HG03135 (cell line): ENCODE data around the gene PODXL2.

Experiments
- ATAC-seq: cut with Tn5 transposase; IDR thresholded peaks from one replicate; pipeline ENCODE4 v1.9.1; 2021; ENCODE audit warnings: mild to moderate bottlenecking, moderate library complexity; ENCODE audit not compliant: unreplicated experiment

Gene PODXL2

GRCh38 chr3:127706785-127707351, 77.9 kb downstream of the PODXL2 start:
- ATAC-seq = no peak

DNA sequence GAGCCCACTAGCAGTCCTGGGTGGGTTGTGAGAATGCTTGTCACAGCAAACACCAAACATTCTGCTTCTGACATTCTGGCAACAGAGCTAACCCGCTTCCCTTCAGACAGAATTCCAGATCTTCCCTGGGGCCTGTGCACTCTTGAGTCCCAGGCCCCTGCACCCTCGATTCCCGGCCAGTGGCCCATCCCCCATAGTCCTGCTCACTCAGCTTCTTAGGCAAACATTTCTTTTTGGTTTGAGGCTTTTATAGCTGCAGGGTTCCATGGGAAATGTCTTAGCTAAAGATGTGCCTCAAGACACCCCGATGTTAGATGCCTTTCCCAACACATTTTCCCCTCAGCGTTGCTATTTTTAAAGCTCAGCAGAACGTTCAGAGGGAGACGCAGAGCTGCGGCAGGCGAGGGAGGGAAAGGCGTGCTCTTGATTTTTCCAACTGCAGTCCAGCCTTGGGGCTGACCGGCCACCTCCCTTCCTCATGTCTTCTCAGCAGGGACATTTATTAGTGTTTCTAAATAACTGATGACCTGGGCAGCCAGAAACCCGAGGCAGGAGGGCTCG, 78.9 kb downstream of the PODXL2 start:
- no peak for ATAC-seq

- ATAC-seq = no peak
Measured at GRCh38 chr3:127708837-127709236, 79.9 kb downstream of the PODXL2 start.

DNA sequence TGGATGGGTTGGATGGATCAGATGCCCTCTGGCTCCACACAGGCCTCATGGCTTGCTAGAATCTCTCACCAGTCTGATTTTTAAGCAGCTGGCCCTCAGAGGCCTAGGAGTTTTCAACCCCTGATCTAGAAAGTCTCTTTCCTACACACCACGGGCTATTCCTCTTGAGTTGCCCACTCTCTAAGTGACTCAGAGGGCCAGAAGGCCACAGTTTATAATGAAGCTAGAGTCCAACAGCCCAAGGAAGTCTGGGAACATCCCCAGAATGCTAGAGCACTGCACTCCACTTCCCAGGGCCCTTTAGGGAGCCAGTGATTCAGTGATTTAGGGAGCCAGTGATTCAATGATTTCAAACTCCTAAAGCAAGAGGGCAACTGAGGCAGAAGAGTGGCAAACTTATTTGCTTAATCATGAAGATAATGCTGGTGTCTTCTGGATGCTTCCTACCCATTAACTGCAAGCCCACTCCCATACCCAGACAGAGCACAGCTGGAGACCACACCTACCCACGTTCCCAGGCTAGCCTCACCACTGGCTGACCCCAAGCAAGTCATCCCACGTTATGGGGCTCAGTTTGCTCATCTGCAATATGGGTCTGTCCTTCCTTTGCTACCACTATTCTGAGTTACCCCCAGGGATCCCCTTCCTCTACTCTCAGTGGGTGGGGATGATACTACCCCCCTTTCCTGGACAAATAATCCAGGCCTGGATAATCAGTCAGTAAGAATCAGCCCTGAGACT, 80.5 kb downstream of the PODXL2 start:
- ATAC-seq = no peak

- no peak for ATAC-seq
Measured at GRCh38 chr3:127710155-127710941, 81.4 kb downstream of the PODXL2 start.

DNA sequence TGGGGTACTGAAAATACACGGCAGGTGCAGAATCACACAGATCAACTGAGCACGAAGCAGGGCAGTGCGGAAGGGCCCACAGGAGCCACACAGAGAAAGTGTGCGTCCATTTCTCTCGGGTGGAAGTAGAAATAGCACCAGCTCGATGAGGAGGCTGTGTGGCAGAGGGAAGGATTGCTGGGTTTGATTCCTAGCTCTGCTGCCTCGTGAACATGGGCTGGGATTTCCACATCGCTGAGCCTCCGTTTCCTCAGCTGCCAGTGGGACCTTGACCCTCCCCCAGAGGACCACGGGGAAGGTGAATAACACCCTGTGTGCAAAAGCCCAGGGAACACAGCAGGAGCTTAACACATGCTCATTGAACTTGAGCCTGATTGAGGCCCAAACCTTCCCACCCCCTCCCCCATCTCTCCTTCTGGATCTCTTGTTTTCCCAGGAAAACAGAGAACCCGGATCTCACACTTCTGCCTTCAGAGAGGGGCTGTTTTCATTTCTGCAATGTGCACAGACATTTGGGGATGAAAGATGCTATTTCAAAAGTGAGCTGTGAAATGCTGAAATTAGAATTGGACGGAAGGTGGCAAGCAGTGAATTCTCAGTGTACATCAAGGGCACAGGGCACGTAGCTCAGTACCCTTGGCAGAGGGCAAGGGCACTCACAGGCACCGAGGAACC, 82.2 kb downstream of the PODXL2 start:
- ATAC-seq = no peak

DNA sequence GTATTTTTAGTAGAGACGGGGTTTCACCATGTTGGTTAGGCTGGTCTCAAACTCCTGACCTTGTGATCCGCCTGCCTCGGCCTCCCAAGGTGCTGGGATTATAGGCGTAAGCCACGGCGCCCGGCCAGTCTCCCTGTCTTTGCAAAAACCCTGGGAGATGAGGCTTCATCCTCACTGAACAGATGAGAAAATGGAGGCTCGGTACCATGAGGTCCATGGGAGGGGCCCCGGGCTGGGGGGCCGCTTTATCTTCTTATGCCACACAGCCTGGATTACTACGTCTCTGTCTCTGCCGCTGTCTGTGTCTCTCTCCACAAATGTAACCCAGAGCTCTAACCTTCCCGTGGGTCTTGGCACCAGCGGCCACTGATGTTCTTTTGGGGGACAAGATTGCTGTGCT, 82.9 kb downstream of the PODXL2 start:
- no peak for ATAC-seq

- no peak for ATAC-seq
Measured at GRCh38 chr3:127712461-127712860, 83.5 kb downstream of the PODXL2 start.

GRCh38 chr3:127712881-127713771, 84.1 kb downstream of the PODXL2 start:
- ATAC-seq = no peak

DNA sequence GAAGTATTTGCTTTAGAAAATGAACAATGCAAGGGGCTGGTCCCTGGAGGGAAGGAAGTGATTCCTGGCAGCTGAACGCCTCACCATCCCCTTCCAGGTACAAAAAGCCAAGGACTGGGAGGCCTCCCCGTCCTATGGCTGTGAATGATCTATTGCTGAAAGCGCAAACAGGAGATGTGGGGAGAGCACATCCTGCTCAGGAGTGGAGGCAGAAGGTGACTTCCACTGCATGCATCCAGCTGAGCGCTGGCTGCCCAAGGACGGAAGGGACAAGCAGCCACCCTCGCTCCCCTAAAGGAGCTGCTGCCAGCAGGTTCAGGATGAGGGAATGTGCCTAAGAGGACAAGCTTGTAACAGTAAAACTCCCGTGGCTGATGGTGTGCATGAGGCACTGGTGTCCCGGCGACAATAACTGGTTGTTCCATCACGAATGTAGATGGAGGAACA, 85.2 kb downstream of the PODXL2 start:
- no peak for ATAC-seq

DNA sequence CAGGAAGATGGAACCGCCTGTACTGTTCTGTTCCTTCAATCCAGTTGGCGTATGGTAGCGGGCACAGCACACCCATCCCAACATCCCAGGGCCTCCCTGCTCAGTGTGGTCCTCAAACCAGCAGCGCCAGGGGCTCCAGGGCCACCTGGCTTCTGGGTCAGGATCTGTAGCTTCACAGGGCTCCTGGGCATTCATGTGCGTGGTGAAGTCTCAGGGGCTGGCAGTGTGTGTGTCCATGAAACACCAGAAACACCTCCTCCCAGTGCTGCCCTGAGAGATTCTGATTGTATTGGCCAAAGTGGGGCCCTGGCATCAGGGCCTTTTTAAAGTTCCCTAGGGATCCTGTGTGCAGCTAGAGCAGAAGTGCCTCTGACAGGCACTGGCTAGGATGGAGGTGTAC, 85.9 kb downstream of the PODXL2 start:
- no peak for ATAC-seq

DNA sequence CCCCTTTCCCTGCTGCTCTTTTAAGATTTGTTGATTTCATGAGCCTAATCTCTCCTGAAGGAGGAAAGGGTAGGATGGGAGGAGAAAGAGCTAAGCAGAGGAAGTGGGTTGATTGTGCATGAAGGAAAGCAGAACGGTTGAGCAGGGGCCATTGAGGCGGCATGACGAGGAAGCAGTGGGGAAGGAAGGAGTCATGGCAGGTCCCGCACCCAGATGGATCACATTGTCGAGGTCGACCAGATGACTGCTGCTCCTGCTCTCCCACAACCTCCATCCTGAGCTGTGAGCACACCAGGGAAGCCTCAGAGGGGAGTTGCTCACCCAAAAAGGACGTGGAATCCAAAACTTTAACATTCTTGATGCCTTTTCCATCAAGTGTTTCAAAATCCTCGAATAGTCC, 86.5 kb downstream of the PODXL2 start:
- no peak for ATAC-seq

- no peak for ATAC-seq
Measured at GRCh38 chr3:127716384-127716783, 87.4 kb downstream of the PODXL2 start.

GRCh38 chr3:127717357-127718244, 88.6 kb downstream of the PODXL2 start:
- ATAC-seq = no peak

- ATAC-seq = no peak
Measured at GRCh38 chr3:127718245-127718915, 89.4 kb downstream of the PODXL2 start.

DNA sequence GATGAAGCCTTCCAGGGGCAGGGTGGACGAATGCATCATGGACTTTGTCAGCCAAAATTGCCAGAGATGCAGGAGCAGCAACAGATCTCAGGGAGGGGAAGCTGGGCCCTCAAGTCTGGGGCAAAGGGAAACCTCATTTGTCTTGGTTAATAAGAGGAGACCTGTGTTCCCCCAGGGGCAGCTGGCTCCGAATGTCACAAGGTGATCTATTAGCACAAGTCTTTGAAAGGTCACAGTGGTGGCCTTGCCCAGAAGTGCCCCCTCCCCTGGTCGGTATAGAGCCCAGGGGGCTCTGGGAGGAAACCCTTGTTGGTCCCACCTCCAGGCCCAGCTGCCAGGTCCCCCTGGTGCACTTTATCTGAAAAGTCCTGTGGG, 89.9 kb downstream of the PODXL2 start:
- ATAC-seq = no peak

DNA sequence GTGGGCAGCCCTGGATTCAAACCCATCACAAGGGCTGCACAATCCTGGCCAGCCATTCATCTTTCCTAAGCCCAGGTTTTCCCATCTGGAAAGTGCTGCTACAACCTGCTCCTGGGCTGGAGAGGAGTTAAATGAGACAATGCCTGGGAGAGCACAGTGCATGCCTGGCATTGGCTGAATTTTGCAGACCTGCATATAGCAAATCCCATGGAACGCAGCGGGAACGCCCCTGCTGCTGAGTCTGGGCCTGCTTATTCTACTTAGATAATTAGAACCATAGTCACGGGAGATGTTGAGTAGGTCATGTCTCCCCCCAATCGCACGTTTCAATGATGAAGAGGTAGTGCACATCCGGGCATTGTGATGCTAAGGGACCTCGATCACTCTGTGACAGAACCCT, 90.4 kb downstream of the PODXL2 start:
- ATAC-seq = no peak

- no peak for ATAC-seq
Measured at GRCh38 chr3:127720161-127720823, 91.3 kb downstream of the PODXL2 start.
